ENCODE measurements around the gene HES7. TPM values are rescaled to one million over a fixed set of nuclear protein-coding genes. Genes with fewer than 3 reads are reported as not detected.

Gene HES7
- total and polyA plus RNA-seq, 9 of the 15 experiments (the other 6 are each of a cell fraction or from before 2014, with no cell fraction given) = 0.03 to 1.7 (median 0.14) TPM; not detected in 1

GRCh38 chr17:8120520-8121406 lies 3.1 kb downstream of the HES7 start (continued):
- TF ChIP-seq ZNF668 (CRISPR knock-in tag; IDR thresholded peaks at IDR 0.05) = no peak
- peak; percentile 19; the same call in 1 of the 2 replicates for TF ChIP-seq FOXP1 (CRISPR knock-in tag; IDR thresholded peaks at IDR 0.05)
- TF ChIP-seq, protein P1, sequence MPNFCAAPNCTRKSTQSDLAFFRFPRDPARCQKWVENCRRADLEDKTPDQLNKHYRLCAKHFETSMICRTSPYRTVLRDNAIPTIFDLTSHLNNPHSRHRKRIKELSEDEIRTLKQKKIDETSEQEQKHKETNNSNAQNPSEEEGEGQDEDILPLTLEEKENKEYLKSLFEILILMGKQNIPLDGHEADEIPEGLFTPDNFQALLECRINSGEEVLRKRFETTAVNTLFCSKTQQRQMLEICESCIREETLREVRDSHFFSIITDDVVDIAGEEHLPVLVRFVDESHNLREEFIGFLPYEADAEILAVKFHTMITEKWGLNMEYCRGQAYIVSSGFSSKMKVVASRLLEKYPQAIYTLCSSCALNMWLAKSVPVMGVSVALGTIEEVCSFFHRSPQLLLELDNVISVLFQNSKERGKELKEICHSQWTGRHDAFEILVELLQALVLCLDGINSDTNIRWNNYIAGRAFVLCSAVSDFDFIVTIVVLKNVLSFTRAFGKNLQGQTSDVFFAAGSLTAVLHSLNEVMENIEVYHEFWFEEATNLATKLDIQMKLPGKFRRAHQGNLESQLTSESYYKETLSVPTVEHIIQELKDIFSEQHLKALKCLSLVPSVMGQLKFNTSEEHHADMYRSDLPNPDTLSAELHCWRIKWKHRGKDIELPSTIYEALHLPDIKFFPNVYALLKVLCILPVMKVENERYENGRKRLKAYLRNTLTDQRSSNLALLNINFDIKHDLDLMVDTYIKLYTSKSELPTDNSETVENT (CRISPR knock-in tag; IDR thresholded peaks at IDR 0.05) = no peak
- TF ChIP-seq RBM25 (IDR thresholded peaks at IDR 0.05; ENCODE audit: low read depth, low read length, severe bottlenecking) = no peak
- TF ChIP-seq SP1 (CRISPR knock-in tag; IDR thresholded peaks at IDR 0.05) = peak; percentile 53; the same call in 1 of the 2 replicates
- no peak for TF ChIP-seq CCNT2 (IDR thresholded peaks at IDR 0.05; ENCODE audit: borderline replicate concordance, extremely low read depth, insufficient read length, low read depth, low read length)
- TF ChIP-seq TCF3 (CRISPR knock-in tag; IDR thresholded peaks at IDR 0.05) = no peak
- no peak for TF ChIP-seq SETDB1 (IDR thresholded peaks at IDR 0.05; ENCODE audit: low read length)
- no peak for TF ChIP-seq FOXJ2 (tag; IDR thresholded peaks at IDR 0.05)
- TF ChIP-seq STAG1 (CRISPR knock-in tag; IDR thresholded peaks at IDR 0.05; ENCODE audit: borderline replicate concordance) = no peak
- TF ChIP-seq REST (IDR thresholded peaks at IDR 0.05; ENCODE audit: borderline replicate concordance) = no peak
- TF ChIP-seq REST (CRISPR knock-in tag; IDR thresholded peaks at IDR 0.05; ENCODE audit: low read depth) = no peak
- no peak for TF ChIP-seq JUN (IDR thresholded peaks at IDR 0.05; ENCODE audit: borderline replicate concordance, low read depth, low read length)
- no peak for TF ChIP-seq JUN (CRISPR knock-in tag; IDR thresholded peaks at IDR 0.05; ENCODE audit: borderline replicate concordance)
- TF ChIP-seq HBP1 (CRISPR knock-in tag; IDR thresholded peaks at IDR 0.05) = 0 out of 2 replicates have a peak, but pooled peaks have one; percentile 36

Data from K562 (cell line).